Activated CD8-positive, alpha-beta memory T cell treated with anti-CD3 and anti-CD28 coated beads for 24 hours (primary cell): ENCODE results near the gene SHC2.
"Not testable (repeated sequence)": the region's sequence is repeated elsewhere in the genome, so short reads cannot be mapped to it uniquely, and the experiment has no call there.

ENCODE experiments used
- DNase-seq: peaks from one replicate; pipeline ENCODE4 v3.0.0-alpha.2; 2020

Gene SHC2

DNA sequence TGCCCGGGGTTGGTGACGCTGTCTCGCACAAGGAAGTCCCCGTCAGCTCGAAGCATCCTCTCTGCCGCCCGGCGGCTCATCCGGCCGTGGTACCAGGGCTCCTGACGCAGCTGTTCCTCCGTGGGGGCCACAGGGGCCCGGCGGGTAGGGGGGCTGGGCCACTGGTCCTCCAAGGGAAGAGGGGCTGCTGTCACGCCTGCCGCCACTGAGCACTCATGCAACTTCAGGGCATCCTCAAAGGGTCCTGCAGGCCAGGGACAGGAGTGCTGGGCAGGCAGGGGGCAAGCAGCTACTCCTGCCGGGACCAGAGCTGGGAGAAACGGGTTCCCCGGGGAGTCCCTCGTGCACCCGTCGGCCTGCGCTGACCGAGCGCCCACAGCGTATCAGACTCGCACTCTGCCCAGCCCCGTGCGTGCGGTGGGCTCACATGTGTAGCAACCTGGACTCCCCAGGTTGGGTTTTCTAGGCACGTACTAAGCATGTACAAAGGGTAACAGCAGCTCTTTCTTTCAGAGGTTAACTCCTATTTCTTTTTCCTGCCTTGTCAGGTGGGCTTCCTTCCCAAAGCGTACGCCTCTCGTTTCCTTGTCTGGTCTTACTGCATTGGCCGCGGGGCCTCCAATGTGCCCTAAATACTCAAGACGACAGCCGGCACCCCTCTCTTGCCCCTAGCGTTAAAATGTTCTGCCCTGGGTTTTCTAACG, 38.5 kb downstream of the SHC2 start:
- no peak for DNase-seq

- no peak for DNase-seq
Observed at GRCh38 chr19:419721-420515, 40.9 kb downstream of the SHC2 start.

- no peak for DNase-seq
Observed at GRCh38 chr19:418761-419671, 41.8 kb downstream of the SHC2 start.

GRCh38 chr19:416416-416815, 44.4 kb downstream of the SHC2 start:
- DNase-seq: no peak

- no peak for DNase-seq
Observed at GRCh38 chr19:415292-415691, 45.5 kb downstream of the SHC2 start.

DNA sequence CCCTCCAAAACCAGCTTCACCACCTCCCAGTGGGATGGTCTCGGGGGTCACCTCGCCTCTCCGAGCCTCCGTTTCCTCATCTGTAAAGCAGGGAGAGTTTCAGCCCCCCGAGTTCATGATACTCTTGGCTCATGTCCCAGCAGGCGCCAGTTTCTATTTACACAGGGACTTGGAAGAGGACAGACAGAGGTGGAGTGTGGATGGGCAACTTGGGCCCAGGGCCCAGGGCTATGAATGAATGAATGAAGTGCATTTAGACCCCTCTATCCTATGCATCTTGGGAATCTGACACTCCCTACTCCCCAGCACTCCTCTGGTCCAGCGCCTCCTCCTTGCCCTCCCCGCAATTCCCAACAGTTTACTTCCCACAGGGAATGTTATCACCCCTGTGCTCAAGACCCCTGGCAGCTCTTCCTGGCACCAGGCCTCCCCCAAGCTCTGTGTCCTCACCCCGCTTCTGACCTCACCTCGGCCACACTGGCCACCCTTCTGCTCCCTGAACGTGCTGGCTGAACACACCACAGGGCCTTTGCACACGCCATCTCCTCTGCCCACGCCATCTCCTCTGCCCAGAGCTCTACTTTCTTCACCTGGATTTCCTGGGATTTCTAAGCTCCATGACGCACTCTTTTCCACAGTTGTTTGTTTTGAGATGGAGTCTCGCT, 46.9 kb downstream of the SHC2 start:
- DNase-seq: no peak

- no peak for DNase-seq
Observed at GRCh38 chr19:412356-413355, 48.2 kb downstream of the SHC2 start.

GRCh38 chr19:411723-412355, 49.0 kb downstream of the SHC2 start:
- DNase-seq: no peak

- not testable (repeated sequence) for DNase-seq
Observed at GRCh38 chr19:411121-411722, 49.6 kb downstream of the SHC2 start.

DNA sequence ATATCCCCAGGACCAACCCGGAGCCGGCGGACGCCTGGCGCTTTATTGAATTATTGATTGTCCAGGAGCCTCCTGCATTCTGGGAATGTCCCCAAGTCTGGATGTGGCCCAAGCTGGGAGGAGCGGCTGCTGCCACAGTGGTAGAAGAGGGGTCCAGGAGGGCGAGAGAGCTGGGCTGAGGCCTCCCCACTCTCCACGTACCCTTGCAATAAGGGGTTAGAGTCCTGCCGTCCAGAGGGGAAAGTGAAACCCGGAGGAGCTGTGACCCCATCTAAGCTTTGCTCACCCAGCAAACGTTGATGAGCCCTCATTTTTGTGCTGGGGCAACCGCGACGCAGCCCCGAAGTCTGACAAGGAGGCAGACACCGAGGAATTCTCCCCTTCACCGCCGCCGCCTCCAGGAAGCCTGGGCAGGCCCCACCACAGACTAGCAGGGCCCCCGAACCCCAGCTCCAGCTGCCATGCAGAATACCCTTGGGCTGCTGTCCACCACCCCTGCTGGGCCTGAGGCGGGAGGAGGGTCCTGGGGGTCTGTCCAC, 50.5 kb downstream of the SHC2 start:
- no peak for DNase-seq

DNA sequence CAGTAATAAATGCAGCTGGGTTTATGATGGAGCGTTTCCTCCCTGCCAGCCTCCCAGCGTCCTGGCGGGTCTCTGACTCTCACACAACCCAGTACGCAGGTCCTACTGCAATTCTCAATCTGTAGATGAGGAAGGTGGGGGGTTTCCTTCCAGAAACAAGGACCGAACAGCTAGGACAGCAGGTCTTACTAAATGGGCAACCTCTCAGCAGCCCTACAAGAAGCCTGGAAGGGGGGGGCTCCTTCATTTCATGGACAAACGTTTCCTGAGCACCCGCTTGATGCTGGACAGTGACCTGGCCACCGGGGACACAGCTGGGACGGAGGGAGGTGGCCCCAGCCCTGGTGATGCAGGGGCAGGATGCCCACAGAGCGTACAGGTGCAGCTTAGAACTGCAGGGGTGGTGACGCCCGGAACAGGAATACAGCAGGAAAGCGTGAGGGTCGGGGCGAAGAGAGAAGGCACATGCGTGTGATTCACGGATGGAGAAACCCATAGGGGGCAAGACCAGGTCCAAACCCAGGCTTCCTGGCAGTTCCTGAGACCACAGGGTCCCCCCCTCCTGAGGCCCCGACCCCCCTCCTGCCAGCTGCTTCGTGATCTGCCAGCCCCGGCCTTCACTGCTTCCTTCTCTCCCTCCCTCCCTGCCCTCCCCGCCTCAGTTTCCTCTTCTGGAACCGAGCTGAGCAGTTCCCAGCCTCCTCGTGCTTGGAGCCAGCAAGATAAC, 51.2 kb downstream of the SHC2 start:
- no peak for DNase-seq

DNA sequence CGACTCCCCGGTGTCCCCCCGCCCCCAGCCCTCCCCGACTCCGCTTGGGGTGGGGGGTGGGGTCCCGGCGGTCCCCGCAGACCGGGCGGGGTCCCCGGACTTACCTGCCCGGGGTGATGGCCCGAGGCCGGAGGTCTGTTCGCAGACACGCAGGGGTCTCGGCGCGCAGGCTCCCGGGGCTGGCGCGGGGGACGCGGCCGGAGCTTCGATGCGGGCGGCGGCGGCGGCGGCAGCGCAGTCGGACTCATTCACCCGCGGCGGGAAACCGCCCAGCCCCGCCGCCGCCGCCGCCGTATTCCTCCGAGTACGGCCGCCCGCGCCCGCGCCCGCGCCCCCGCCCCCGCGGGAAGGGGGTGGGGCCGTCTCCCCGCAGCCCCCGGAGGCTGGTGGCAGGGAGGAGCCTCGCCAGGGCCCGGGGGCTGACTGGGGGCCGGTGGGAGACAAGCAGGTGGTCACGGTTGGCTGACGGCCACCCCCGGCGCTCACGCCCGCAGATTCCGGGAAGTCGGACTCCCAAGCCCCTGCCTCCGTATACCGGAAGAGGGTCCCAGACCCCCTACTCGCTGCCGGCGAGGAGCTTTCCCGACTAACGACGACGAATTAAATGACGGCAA, 51.8 kb downstream of the SHC2 start, which contains the start of gene C2CD4C:
Gene C2CD4C (minus strand): TSS at position 246 of the 614 bp plus-strand sequence. CDS start 786 bp downstream, outside the sequence.
- DNase-seq: no peak

DNA sequence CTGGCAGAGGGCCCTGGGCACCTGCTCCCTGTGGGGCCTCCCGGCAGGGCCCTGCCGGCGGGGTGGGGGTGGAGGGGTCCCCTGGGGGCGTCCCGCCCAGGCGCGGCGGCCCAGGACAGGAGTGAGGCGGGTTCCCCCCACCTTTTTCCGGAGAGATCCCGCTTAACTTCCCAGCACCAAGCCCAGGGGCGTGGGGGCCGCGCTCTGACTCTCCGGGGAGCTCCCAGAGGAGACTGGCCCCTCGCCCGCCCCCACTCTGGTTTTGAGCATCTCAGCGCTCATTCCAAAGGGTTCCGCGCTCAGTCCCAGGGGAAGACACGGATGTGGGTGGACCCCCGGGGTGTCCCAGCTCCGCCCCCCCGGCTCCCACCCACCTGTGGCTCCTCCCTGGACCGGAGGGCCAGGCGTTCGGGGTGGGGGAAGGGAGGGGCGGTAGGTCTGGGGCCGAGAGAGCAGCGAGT, 52.4 kb downstream of the SHC2 start:
- no peak for DNase-seq

DNA sequence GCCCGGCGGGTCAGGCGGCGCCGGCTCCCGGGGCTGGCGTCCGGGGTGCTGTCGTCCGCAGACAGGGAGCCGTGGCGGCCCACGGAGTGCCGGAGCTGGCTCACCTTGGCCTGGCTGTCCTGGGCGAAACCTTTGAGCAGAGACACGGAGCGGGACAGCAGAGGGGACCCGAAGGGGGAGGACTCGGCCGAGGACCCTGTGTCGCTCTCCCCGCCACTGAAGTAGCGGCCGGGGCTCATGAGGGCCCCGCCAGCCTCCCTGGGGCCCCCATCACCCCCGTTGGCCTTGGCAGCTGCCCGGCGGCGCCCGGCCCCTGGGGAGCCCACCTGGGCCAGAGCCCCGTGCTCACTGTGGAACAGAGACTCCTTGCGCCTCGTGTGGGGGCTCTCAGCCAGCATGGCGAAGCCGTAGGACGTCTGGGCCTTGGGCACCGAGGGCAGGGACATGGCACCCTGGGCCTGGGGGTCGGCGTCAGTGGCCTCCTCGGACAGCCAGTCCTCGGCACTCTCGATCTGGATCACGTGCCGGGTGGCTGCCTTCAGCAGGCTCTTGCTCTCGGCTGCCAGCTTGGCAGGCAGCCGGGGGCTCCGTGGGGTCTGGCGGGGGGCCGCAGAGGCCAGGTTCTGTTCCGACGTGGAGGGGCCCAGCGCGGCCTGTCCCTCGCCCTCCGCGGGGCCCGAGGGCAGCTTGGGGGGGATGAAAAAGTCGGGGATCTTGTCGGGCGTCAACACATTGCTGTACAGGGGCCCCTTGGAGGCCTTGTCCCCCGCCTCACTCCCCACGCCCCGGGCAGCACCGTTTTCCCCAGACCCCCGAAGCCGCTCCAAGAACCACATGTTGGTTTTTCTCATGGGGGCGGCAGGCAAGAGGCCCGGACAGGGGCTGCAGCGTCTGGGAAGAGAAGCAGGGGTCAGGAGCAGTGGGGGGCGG, 53.1 kb downstream of the SHC2 start:
- no peak for DNase-seq

DNA sequence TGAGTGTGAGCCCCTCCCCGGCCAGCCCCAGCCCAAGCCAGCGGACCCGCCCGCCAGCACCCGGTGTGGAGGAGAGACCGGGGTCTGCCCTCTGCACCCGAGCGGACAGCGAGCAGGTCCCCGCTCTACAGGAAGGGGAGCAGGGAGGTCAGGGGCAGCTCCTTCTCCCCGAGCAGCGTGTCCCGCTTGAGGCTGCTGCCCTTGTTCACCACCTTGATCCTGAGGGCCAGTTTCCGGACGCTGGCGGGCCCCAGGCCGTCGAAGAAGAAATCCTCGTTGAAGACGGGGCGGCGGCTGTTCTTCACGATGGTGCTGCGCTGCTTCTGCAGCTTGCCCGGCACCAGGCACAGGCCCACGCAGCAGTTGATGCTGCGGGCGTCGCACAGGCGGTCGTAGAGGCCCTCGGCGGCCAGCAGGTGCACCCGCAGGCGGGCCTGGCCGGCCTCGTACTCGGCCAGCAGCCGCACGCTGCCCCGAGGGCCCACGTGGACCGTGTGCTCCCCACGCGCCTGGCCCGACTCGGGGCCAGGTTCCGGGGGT, 53.8 kb downstream of the SHC2 start:
- no peak for DNase-seq

- no peak for DNase-seq
Observed at GRCh38 chr19:406135-406781, 54.6 kb downstream of the SHC2 start.
